PC-3 (cell line): ENCODE measurements around the gene PLG. TPM values are rescaled to one million over a fixed set of nuclear protein-coding genes. Genes with fewer than 3 reads are reported as not detected.

Source experiments
- ATAC-seq: fragments of 200-7000 bp; cut with Tn5 transposase; 2 replicates; pipeline ENCODE4 v1.9.1; 2020; ENCODE audit warnings: mild to moderate bottlenecking, moderate library complexity
- BruUV-seq: library from RNA; stranded (reverse); fragments of 400-500 nt; replicated peaks from 2 replicates; lab custom pipeline; 2021; lab: Mats Ljungman, UMichigan
- CTCF ChIA-PET: fragments of 300-600 bp; sonication (Branson Sonifier 250); formaldehyde crosslinking; loops from one replicate; lab custom pipeline; 2022; ENCODE audit warnings: antibody characterized with exemption; lab: Charles Lee
- POLR2A ChIA-PET: fragments of 300-600 bp; sonication (Branson Sonifier 250); formaldehyde crosslinking; loops from one replicate; lab custom pipeline; 2022; ENCODE audit warnings: antibody characterized with exemption; ENCODE audit not compliant: unreplicated experiment; lab: Charles Lee
- DNase-seq: peaks from one replicate; pipeline ENCODE4 v3.0.0-alpha.2; 2015
- H2AFZ ChIP-seq: fragments of 300-600 bp; sonication (generic); 2 replicates; pipeline ENCODE4 v1.6.0; 2016; ENCODE audit warnings: antibody characterized with exemption, low read length
- H3F3A ChIP-seq: fragments of 300-600 bp; sonication (generic); one replicate; pipeline ENCODE4 v1.6.0; 2017; ENCODE audit warnings: antibody characterized with exemption, low read length, control low read depth, mild to moderate bottlenecking; ENCODE audit not compliant: unreplicated experiment
- H3K27ac ChIP-seq: fragments of 300-600 bp; sonication (generic); 2 replicates; pipeline ENCODE4 v1.5.1; 2016; ENCODE audit warnings: mild to moderate bottlenecking, low read length
- H3K27me3 ChIP-seq: fragments of 300-600 bp; sonication (generic); 2 replicates; pipeline ENCODE4 v1.6.1; 2016; ENCODE audit warnings: low read length, mixed read lengths
- H3K36me3 ChIP-seq: fragments of 300-600 bp; sonication (generic); 2 replicates; pipeline ENCODE4 v1.6.1; 2016; ENCODE audit warnings: low read depth, mixed run types, low read length, mixed read lengths
- H3K4me1 ChIP-seq: fragments of 300-600 bp; sonication (generic); 2 replicates; pipeline ENCODE4 v1.5.1; 2016; ENCODE audit warnings: low read length; ENCODE audit not compliant: insufficient read depth
- H3K4me2 ChIP-seq: fragments of 300-600 bp; sonication (generic); 2 replicates; pipeline ENCODE4 v1.6.0; 2016; ENCODE audit warnings: low read length
- H3K4me3 ChIP-seq: fragments of 300-600 bp; sonication (generic); 2 replicates; pipeline ENCODE4 v1.5.1; 2016; ENCODE audit warnings: mild to moderate bottlenecking, low read length, mixed read lengths
- H3K79me2 ChIP-seq: fragments of 300-600 bp; sonication (generic); 2 replicates; pipeline ENCODE4 v1.6.1; 2017; ENCODE audit warnings: low read length, mixed read lengths
- H3K9ac ChIP-seq: fragments of 300-600 bp; sonication (generic); 2 replicates; pipeline ENCODE4 v1.6.0; 2016; ENCODE audit warnings: mild to moderate bottlenecking, low read length
- H3K9me2 ChIP-seq: fragments of 300-600 bp; sonication (generic); replicated peaks from 2 replicates; pipeline ENCODE4 v1.6.1; 2016; ENCODE audit warnings: mixed run types, low read length, mixed read lengths
- H3K9me3 ChIP-seq: fragments of 300-600 bp; sonication (generic); 2 replicates; pipeline ENCODE4 v1.6.1; 2016; ENCODE audit warnings: low read length, mixed read lengths
- H4K20me1 ChIP-seq: fragments of 300-600 bp; sonication (generic); 2 replicates; pipeline ENCODE4 v1.6.1; 2016; ENCODE audit warnings: low read length, mixed read lengths
- EZH2 ChIP-seq: fragments of 300-600 bp; sonication (generic); IDR thresholded peaks from one replicate; pipeline ENCODE4 v1.6.1; 2017; ENCODE audit warnings: antibody characterized with exemption, mild to moderate bottlenecking, low read length; ENCODE audit not compliant: unreplicated experiment
- EZH2phosphoT487 ChIP-seq: fragments of 300-600 bp; sonication (generic); IDR thresholded peaks from 2 replicates; pipeline ENCODE4 v1.6.1; 2018; ENCODE audit warnings: mild to moderate bottlenecking, antibody characterized with exemption, low read length, borderline replicate concordance
- intact Hi-C: fragments of 100-400 bp; cut with micrococcal nuclease; formaldehyde crosslinking; loops from 2 replicates; pipeline ENCODE4 v1.9.0; 2023
- total RNA-seq: library from RNA; depleted of rRNA; stranded (reverse); fragments of >200 nt; gene quantifications from 2 replicates; pipeline ENCODE4 v1.2.3, GENCODE V29; 2014
- TF ChIP-seq, protein P1 (sequence below): fragments of 300-600 bp; sonication (generic); conservative IDR thresholded peaks from 2 replicates; pipeline ENCODE4 v1.5.1; 2017; ENCODE audit warnings: antibody characterized with exemption, low read depth, mild to moderate bottlenecking, low read length

PLG gene
- total RNA-seq, 1 experiment from 2014 or later, result not detected

DNA sequence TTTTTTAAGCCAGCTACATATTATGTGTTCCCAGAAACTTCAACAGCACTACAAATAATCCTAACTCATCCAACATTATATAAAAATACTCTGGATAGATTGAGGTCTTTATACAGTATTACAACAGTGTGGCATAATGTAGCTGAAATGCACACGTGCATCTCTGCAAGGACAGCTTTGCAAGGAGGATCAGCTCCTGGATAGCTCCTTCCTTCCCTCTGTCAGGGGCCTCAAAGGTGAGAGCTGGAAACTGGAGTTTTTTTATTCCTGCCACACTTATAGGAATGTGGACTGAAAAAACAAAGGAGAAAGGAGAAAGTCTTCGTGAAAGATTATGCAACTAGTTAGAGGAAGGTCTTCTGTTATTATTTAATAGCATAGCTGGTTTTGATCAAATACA is 53.1 kb downstream of the PLG start:
- no peaks in the 10 kb centered on the region for H3K9me3 ChIP-seq
- intact Hi-C loops, result no loop called here
- no TSS peak for BruUV-seq
- H3K36me3 ChIP-seq, result no peaks in the 10 kb centered on the region
- H4K20me1 ChIP-seq, result no peaks in the 10 kb centered on the region
- H3K9ac ChIP-seq, result no peak overlapping the region
- no peaks in the 10 kb centered on the region for H3F3A ChIP-seq
- CTCF ChIA-PET, result no interaction called here
- H3K9me2 ChIP-seq, result no peaks in the 10 kb centered on the region
- TF ChIP-seq, protein P1, sequence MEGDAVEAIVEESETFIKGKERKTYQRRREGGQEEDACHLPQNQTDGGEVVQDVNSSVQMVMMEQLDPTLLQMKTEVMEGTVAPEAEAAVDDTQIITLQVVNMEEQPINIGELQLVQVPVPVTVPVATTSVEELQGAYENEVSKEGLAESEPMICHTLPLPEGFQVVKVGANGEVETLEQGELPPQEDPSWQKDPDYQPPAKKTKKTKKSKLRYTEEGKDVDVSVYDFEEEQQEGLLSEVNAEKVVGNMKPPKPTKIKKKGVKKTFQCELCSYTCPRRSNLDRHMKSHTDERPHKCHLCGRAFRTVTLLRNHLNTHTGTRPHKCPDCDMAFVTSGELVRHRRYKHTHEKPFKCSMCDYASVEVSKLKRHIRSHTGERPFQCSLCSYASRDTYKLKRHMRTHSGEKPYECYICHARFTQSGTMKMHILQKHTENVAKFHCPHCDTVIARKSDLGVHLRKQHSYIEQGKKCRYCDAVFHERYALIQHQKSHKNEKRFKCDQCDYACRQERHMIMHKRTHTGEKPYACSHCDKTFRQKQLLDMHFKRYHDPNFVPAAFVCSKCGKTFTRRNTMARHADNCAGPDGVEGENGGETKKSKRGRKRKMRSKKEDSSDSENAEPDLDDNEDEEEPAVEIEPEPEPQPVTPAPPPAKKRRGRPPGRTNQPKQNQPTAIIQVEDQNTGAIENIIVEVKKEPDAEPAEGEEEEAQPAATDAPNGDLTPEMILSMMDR, result no peak
- no peak for TF ChIP-seq EZH2phosphoT487
- no peak for TF ChIP-seq EZH2
- DNase-seq (no peak), ATAC-seq (no peak)
- H3K79me2 ChIP-seq, result no peaks in the 10 kb centered on the region
- H3K4me3 ChIP-seq, result no peak overlapping the region
- no peak overlapping the region for H2AFZ ChIP-seq
- no peaks in the 10 kb centered on the region; the same call in 1 of the 2 replicates for H3K4me1 ChIP-seq
- POLR2A ChIA-PET, result no interaction called here
- no peaks in the 10 kb centered on the region for H3K27me3 ChIP-seq
- no peak overlapping the region for H3K27ac ChIP-seq
- no peak overlapping the region for H3K4me2 ChIP-seq

DNA sequence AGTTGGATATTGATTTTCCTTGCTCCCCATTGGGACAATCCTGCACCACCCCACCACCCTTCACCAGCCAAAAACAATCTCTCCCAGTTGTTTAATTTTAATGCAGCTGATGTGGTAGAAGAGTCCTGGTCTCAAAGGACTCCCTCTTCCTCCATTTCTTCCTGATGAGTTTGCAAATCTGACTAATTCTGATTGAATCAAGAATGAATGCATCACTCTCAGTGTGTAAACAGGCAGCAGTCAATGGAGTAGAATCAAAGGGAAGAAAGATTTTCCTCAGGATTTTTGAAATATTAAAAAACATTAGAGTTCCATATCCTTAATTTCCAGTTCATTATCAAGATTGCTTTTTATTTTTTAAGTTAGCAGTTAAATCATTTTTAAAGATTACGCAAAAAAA is 54.0 kb downstream of the PLG start:
- Histone ChIP-seq H4K20me1 (no peaks in the 10 kb centered on the region), H3F3A (no peaks in the 10 kb centered on the region), H3K9ac (no peak overlapping the region), H3K9me2 (no peaks in the 10 kb centered on the region), H3K79me2 (no peaks in the 10 kb centered on the region), H3K9me3 (no peaks in the 10 kb centered on the region), H3K4me2 (no peak overlapping the region), H3K27me3 (no peaks in the 10 kb centered on the region), H3K4me3 (no peak overlapping the region), H2AFZ (no peak overlapping the region), H3K36me3 (no peaks in the 10 kb centered on the region), H3K27ac (no peak overlapping the region), H3K4me1 (no peaks in the 10 kb centered on the region)
- DNase-seq (no peak), ATAC-seq (no peak)
- CTCF ChIA-PET, result no interaction called here
- TF ChIP-seq EZH2, result no peak
- TF ChIP-seq EZH2phosphoT487, result no peak
- TF ChIP-seq, protein P1, result no peak
- intact Hi-C loops, result no loop called here
- no TSS peak for BruUV-seq
- POLR2A ChIA-PET, result no interaction called here

GRCh38 chr6:160756871-160757270 is 54.8 kb downstream of the PLG start:
- ATAC-seq (no peak), DNase-seq (no peak)
- H3K9me2 ChIP-seq, result no peaks in the 10 kb centered on the region
- H4K20me1 ChIP-seq, result no peaks in the 10 kb centered on the region
- no peaks in the 10 kb centered on the region for H3K9me3 ChIP-seq
- ChIA-PET POLR2A (no interaction called here), CTCF (no interaction called here)
- TF ChIP-seq, protein P1, result no peak
- TF ChIP-seq EZH2, result no peak
- no peak for TF ChIP-seq EZH2phosphoT487
- no peak overlapping the region for H3K27ac ChIP-seq
- H3K4me1 ChIP-seq, result no peaks in the 10 kb centered on the region
- no peak overlapping the region for H3K4me3 ChIP-seq
- H3K4me2 ChIP-seq, result no peak overlapping the region
- no peaks in the 10 kb centered on the region for H3F3A ChIP-seq
- no peaks in the 10 kb centered on the region for H3K36me3 ChIP-seq
- BruUV-seq, result no TSS peak
- H2AFZ ChIP-seq, result no peak overlapping the region
- H3K79me2 ChIP-seq, result no peaks in the 10 kb centered on the region
- H3K27me3 ChIP-seq, result no peaks in the 10 kb centered on the region
- H3K9ac ChIP-seq, result no peak overlapping the region
- intact Hi-C loops, result no loop called here
